GM18498 (cell line): Measurements from ENCODE around the gene BMPR1B.

Experiments
- ATAC-seq: cut with Tn5 transposase; IDR thresholded peaks from one replicate; pipeline ENCODE4 v1.9.1; 2021; ENCODE audit warnings: mild to moderate bottlenecking, moderate library complexity; ENCODE audit not compliant: unreplicated experiment

Gene BMPR1B

GRCh38 chr4:95080969-95081368 lies 323.2 kb downstream of the BMPR1B start:
- no peak for ATAC-seq

DNA sequence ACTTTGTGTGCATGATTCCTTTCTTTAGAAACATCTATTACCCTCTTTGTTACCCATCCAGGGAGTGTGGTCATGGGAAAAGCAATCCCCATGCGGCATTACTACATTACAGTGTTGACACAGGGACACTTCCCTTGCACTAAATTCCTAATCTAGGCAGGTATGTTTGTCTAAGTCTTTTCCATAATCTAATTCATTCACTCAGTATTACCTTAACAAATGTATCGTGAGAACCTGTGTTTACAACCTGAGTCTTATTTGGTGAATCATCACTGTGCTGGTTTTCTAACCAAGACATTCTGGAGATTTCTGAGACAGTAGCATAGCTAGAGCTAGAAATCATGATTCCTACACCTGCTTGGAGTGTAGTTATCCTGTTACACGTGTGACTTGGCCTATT lies 326.8 kb downstream of the BMPR1B start:
- ATAC-seq = no peak

DNA sequence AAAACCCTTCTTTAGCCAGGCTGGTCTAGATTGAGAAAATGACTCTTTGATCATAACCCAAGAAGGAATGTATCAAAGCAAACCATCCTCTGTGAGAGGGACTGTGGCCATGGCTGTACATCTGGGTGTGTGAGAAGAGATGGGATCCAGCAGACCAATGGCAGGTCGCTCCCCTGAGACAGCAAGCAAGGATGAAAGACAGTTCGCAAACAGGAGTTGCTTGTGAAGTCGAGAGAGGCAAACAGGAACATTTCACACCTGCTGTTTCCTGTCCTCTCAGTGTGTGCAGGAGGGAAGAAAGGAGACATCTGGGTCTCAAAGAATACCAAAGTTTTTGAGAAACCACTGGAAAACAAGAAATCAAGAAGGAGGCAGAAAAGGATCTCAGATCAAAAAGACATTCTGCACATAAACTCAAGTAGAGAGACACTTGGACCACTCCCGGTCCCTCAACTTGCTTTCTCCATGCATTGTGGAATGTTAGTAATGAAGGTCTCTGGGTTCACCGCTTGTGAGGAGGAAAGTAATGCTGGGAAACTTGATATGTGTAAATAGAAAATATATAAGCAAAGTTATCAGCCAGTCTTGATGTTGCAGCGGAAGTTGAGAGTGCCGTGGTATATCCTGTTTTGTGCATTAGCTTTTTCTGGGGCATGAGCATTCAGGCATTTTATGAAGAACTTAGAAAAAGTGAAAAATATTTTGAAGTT lies 327.5 kb downstream of the BMPR1B start:
- ATAC-seq = no peak

GRCh38 chr4:95086551-95086950 lies 328.8 kb downstream of the BMPR1B start:
- no peak for ATAC-seq

DNA sequence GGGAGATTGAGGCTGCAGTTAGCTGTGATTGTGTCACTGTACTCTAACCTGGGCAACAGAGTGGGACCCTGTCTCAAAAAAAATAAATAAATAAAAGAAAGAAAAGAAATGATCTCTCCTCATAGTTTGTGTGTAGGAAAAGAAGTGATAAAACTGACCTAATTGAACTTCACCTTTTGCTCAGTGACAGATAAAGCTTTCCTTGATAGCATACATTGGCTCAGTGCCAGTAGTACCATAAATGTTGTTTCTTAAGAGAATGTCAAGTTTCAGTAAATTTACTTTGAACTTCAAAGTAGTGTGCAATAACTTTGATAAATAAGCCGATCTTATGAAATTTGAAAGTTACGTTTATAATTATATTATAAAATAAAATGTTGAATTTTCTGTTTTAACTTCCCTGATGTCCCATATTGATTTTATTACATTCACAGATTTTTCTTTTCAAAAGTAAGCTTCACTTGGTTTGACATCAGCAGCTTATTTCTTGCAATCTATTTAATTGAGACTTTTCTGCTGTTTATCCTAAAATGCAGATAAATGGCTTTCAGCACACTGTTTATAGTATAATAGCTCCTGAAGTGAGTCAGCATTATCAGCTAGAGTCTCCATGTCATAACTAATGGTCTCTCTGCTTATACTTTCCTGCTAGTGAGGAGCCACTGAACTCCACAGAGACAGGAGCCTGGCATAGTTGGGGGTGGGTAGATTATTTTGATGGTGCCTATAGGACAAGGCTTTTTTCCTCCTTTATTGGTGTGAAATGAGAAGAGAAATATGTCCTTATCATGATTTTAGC lies 330.1 kb downstream of the BMPR1B start:
- no peak for ATAC-seq

GRCh38 chr4:95091272-95091671 lies 333.5 kb downstream of the BMPR1B start:
- ATAC-seq = no peak

- ATAC-seq = no peak
Measured at GRCh38 chr4:95092766-95093165, 335.0 kb downstream of the BMPR1B start.

DNA sequence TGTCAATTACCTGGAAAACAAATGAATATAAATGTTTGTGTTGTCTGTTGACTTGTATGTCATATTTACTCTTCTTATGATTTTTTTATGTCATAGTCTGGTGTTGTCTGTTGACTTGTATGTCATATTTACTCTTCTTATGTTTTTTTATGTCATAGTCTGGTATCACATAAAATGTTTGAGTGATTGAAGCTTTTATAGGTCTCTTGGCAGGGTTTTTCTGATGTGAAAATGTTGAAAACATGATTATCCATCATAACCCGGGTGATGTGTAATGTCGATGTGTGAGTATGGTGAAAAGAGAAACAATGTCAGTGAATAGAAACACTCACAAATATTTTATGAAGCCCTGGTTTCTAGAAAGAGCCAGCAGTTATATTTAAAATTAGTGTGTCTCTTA lies 335.7 kb downstream of the BMPR1B start:
- no peak for ATAC-seq

GRCh38 chr4:95093936-95094929 lies 336.5 kb downstream of the BMPR1B start:
- ATAC-seq = no peak

- no peak for ATAC-seq
Measured at GRCh38 chr4:95095348-95095974, 337.7 kb downstream of the BMPR1B start.

DNA sequence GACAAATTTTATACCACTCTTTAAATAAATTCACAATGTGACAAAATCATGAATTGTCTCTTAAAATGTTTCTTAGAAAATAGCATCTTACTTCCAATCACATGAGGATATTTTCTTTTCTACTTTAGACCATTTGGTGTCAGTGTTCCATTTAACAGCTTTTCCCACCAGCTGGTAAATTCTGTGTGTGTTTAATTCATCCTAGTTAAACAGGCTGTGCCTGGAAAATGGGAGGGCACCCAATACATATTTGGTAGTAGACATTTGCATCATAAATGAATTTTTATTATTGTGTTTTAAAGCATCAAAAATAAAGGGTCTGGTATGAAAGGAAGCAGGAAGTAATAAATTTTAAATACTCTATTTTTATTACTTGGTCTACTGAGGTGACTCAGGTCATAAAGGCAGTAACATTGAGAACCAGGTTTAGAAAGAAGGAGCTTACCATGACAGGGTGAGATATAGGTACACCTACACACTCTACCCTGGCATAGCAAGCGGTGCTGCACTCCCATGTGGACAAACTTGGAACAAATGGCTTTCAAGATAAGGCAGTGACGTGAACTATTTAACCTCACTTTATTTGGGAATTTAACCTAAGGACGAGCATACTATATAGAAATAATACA lies 344.5 kb downstream of the BMPR1B start:
- no peak for ATAC-seq

- no peak for ATAC-seq
Measured at GRCh38 chr4:95105112-95105511, 347.4 kb downstream of the BMPR1B start.

DNA sequence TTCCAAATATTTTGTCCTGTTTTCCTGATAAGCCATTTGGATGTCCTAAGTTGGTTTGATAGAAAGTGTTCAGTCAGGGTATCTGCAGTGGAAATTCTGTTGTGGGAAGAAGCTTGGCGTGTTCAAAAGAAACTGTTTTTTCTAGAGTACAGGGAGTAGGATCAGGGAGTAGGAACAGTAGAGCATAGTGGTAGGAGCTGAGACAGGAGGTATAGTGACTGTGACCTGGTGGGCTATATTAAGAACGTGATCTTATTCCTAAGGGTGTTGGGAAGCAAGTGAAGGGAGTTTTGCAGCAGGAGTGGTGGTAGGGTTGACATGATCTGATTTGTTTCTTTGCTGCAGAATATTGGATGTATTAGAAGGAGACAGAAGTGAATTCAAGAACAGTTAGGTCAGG lies 348.2 kb downstream of the BMPR1B start:
- no peak for ATAC-seq

DNA sequence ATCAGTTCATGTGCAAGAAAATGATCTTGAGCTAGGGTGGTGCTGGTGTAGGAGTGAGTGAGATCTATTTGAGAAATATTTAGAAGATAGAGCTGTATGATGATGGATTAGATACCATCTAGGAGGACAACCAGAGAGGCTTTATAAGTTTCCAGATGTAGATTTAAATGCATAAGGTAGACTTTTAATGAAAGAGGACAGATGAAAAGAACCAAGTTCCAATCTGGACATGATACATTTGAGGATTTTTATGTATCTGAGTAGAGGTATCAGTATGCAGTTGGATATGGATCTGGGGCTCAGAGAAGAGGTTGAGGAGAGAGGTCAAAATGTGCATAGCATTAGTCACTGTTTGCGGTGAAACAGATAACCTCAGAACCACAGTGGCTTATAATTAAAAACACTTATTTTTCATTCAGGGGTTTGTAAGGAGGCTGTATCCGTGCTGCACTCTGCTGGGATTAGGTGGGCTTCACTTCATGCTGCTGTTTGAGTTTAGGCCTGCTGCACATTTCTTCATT lies 348.7 kb downstream of the BMPR1B start:
- ATAC-seq = no peak

DNA sequence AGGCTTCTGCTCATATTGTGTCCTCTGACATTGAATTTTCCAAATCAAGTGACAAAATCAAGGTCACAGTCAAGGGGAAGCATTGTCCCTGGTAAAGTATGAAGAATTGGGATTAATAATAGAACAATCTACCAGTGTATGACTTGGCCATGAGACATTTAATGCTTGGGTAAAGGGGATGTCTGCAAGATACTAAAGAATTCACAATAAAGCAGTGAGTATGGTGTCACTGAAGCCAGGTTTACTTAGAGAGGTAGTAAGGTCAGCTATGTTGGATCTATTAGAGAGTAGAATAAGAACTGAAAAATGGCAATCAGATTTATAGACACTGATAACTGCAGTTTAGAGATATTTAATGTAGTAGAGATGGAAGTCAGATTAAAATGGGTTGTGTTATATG lies 349.2 kb downstream of the BMPR1B start:
- ATAC-seq = no peak

DNA sequence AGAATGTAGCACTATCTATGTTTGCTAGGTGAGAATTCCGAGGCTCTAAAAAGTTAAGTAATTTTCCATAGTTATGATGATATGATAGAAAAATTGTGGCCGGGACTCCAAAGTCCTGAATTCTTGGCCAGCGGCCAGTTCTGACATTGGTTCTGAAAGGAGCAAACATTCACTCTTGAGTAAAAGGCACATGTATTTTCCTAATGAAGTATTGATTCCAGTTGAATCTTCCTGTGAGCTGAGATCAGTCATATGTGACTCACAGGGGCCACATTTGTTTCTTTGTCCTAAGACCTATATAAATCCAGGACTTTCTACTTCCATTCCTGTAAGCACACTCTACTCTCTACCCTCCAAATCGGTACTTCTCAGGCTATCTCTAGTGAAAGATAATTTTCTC lies 349.9 kb downstream of the BMPR1B start:
- no peak for ATAC-seq

GRCh38 chr4:95108883-95109421 lies 351.2 kb downstream of the BMPR1B start:
- ATAC-seq = no peak

DNA sequence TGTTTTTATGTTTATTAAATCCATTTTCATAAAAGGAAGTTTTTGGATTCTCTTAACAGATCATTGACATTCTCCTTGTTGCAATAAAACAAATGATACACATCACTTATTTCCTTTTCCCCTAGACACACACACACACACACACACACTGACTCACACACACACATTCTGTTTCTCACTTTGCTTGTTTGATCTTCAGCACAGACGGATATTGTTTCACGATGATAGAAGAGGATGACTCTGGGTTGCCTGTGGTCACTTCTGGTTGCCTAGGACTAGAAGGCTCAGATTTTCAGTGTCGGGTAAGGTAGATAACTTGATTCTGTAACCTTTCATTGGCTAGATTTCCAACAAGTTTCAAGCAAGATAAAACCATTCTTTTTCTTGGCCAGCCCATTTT lies 356.8 kb downstream of the BMPR1B start:
- ATAC-seq = no peak

DNA sequence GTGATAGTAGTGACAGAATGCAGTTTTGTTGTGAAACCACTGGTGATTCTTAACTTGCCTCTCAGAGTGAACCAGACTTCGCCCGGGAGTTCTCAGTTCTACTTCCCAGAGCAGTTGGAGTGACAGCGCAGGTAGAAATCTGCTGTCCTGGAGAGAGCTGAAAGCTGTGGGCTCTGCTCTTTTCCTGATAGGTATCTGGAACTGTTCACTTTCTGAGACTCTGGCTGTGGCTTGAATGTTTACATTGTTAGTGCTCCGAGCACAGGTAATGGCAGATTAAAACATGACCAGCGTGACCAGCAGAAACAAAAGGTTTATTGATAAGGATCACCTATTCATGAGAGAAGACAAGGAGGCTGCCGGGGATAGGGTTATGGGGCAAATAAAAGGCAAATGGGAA lies 360.7 kb downstream of the BMPR1B start:
- no peak for ATAC-seq

- ATAC-seq = no peak
Measured at GRCh38 chr4:95120456-95120855, 362.7 kb downstream of the BMPR1B start.
